Tibial nerve (tissue), 4 donors: ENCODE measurements around the gene WSB1. TPM values are rescaled to one million over a fixed set of nuclear protein-coding genes. Genes with fewer than 3 reads are reported as not detected.

Experiments used
- DNase-seq, 2 donors: peaks; one replicate each; pipeline ENCODE4 v3.0.0-alpha.2; 2019; ENCODE audit warnings: low spot score in 2 of 2
- H3K27ac ChIP-seq, 4 donors: fragments of 200-600 bp; sonication (generic) in 3 of 4; one replicate each; pipeline ENCODE4 v1.5.1; 2017 to 2019; ENCODE audit warnings: mild to moderate bottlenecking in 1 of 4
- H3K27me3 ChIP-seq, 2 donors: fragments of 200-600 bp; sonication (generic) in 1 of 2; one replicate each; pipeline versions ENCODE4 v1.5.1 to v1.6.0; 2017 to 2019
- H3K36me3 ChIP-seq, 3 donors: fragments of 200-600 bp; sonication (generic); one replicate each; pipeline ENCODE4 v1.5.1; 2018 to 2019
- H3K4me1 ChIP-seq, 4 donors: fragments of 200-600 bp; sonication (generic) in 3 of 4; one replicate each; pipeline ENCODE4 v1.5.1; 2017 to 2019
- H3K4me3 ChIP-seq, 4 donors: fragments of 200-600 bp; sonication (generic) in 3 of 4; one replicate each; pipeline ENCODE4 v1.5.1; 2017 to 2019; ENCODE audit warnings: mild to moderate bottlenecking in 1 of 4, moderate library complexity in 1 of 4
- H3K9me3 ChIP-seq, 4 donors: fragments of 200-600 bp; sonication (generic) in 3 of 4; one replicate each; pipeline ENCODE4 v1.5.1; 2017 to 2019
- EP300 ChIP-seq, 2 donors: sonication (generic); formaldehyde crosslinking; IDR thresholded peaks; one replicate each; pipeline ENCODE4 v1.6.1; 2017; ENCODE audit warnings: antibody characterized with exemption in 2 of 2, mild to moderate bottlenecking in 1 of 2
- POLR2A ChIP-seq, 2 donors: fragments of 450-650 bp; IDR thresholded peaks; one replicate each; pipeline ENCODE4 v1.6.1; 2017; ENCODE audit warnings: antibody characterized with exemption in 2 of 2, mild to moderate bottlenecking in 2 of 2, moderate library complexity in 2 of 2
- WGBS, 2 donors: methylation state at CpG; one replicate each; pipeline ENCODE4 v1.1.5; 2018; 5-methylcytosine and 5-hydroxymethylcytosine counted together
- total RNA-seq, 4 donors: library from RNA; depleted of rRNA; stranded (reverse); fragments of >200 nt; gene quantifications; one replicate each; pipeline ENCODE4 v1.1.0, GENCODE V29; 2016
- TF ChIP-seq, protein P1 (sequence below), 5 experiments: fragments of 200-600 bp in 3 of 5; fragments of 450-650 bp in 2 of 5; sonication (generic) in 3 of 5; IDR thresholded peaks; one replicate each; pipeline ENCODE4 v1.5.1; 2016 to 2019; ENCODE audit warnings: antibody characterized with exemption in 5 of 5, mild to moderate bottlenecking in 3 of 5, moderate library complexity in 2 of 5

The WSB1 gene
- total RNA-seq, 4 donors from 2014 or later, result 201 to 225 (median 213) TPM

DNA sequence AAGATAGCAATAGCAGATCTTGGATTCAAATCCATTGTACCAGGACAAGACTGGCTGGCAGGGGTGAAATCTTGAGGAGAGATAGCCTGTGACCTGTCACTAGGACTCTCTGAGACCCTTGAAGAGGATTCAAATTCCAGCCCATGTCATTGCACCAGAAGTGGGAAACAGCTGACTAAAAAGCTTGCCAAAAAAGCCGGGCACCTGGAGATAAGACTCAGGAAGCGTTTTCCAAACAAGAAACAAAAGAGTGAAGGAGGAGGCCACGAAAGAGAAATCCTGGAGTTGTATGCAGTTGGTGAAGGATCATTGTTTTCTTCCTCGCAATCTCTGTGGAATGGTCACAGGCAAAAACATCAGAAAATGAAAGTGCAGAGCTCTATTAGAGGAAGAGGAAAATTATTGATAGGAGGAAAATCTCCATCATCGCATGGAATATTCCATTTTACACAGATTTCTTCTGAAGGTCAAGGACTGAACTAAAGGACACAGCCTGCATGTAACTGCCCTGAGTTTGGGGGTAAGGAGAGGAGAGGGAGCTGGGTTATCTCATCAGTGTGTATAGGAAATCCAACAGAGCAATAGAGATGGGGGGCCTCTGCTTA lies 9.0 kb upstream of the WSB1 start:
- Histone ChIP-seq H3K4me1 (peaks cover 0 to 19% (median 3%) of the 10 kb centered on the region in 4 donors), H3K36me3 (no peaks in the 10 kb centered on the region), H3K27me3 (no peaks in the 10 kb centered on the region), H3K4me3 (no peak overlapping the region), H3K9me3 (no peaks in the 10 kb centered on the region), H3K27ac (no peak overlapping the region)
- 55 to 69% methylated on average over 5 of the region's 5 CpGs for WGBS, 2 donors
- TF ChIP-seq EP300 (IDR thresholded peaks at IDR 0.05) (no peak), POLR2A (IDR thresholded peaks at IDR 0.05) (no peak)
- TF ChIP-seq, protein P1, sequence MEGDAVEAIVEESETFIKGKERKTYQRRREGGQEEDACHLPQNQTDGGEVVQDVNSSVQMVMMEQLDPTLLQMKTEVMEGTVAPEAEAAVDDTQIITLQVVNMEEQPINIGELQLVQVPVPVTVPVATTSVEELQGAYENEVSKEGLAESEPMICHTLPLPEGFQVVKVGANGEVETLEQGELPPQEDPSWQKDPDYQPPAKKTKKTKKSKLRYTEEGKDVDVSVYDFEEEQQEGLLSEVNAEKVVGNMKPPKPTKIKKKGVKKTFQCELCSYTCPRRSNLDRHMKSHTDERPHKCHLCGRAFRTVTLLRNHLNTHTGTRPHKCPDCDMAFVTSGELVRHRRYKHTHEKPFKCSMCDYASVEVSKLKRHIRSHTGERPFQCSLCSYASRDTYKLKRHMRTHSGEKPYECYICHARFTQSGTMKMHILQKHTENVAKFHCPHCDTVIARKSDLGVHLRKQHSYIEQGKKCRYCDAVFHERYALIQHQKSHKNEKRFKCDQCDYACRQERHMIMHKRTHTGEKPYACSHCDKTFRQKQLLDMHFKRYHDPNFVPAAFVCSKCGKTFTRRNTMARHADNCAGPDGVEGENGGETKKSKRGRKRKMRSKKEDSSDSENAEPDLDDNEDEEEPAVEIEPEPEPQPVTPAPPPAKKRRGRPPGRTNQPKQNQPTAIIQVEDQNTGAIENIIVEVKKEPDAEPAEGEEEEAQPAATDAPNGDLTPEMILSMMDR (IDR thresholded peaks at IDR 0.05), result no peak
- DNase-seq, result no peak

DNA sequence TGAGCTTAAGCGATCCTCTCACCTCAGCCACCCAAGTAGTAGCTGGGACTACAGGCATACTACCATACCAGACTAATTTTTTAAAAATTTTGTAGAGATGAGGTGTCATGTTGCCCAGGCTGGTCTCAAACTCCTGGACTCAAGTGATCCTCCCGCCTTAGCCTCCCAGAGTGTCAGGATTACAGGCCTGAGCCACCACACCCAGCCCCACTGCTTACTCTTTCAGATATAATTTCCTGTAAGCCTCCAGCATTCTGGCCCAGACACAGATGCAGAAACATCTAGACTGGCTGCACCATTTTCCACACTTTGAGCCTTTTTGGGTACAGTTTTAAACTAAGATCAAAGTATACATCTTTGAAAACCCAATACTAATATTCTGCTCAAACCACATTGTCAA lies 8.4 kb upstream of the WSB1 start:
- 88 to 97% methylated on average over 2 of the region's 2 CpGs for WGBS, 2 donors
- Histone ChIP-seq H3K4me3 (no peak overlapping the region), H3K9me3 (no peaks in the 10 kb centered on the region), H3K27me3 (no peaks in the 10 kb centered on the region), H3K27ac (no peak overlapping the region), H3K36me3 (no peaks in the 10 kb centered on the region), H3K4me1 (peaks cover 0 to 19% (median 3%) of the 10 kb centered on the region in 4 donors)
- TF ChIP-seq, protein P1 (IDR thresholded peaks at IDR 0.05), result no peak
- no peak for DNase-seq

DNA sequence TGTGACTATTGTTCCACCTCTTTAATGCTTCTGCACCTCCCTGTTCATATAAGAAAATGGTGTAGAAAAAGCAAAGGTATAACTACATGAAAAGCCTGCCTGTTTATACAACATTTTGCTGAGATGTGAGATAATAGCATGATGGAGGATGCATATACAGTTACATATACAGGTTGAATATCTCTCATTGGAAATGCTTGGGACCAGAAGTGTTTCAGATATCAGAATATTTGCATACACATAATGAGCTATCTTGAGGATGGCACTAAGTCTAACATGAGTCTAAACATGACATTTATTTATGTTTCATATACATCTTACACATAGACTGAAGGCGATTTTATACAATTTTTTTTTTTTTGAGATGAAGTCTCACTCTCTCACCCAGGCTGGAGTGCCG lies 5.7 kb upstream of the WSB1 start:
- DNase-seq, result no peak
- Histone ChIP-seq H3K9me3 (no peaks in the 10 kb centered on the region), H3K36me3 (no peaks in the 10 kb centered on the region), H3K4me1 (peaks cover 0 to 5% (median under 1%) of the 10 kb centered on the region in 4 donors), H3K27me3 (no peaks in the 10 kb centered on the region), H3K4me3 (no peak overlapping the region), H3K27ac (no peak overlapping the region)
- 83 to 92% methylated on average over 2 of the region's 2 CpGs for WGBS, 2 donors
- TF ChIP-seq, protein P1 (IDR thresholded peaks at IDR 0.05), result no peak
- TF ChIP-seq POLR2A (IDR thresholded peaks at IDR 0.05), result no peak
- no peak for TF ChIP-seq EP300 (IDR thresholded peaks at IDR 0.05)

DNA sequence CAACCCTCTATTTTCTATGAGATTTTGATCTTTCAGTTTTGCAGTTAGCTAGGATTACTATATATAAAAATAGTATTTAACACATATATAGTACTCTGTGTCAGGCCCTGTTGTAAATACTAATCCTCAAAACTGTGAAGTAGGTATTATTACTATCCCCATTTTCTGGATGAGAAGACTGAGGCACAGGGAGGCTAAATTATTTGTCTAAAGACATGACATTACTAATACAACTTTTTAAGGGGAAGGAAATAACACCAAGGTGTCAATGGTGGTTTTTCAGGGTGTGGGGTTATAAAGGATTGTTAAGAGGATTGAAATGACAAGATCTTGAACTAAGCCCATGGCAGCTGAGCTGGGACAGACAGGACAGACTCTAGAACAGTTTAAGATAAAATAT lies 4.1 kb upstream of the WSB1 start:
- no peak for DNase-seq
- Histone ChIP-seq H3K27ac (no peak overlapping the region), H3K27me3 (no peaks in the 10 kb centered on the region), H3K36me3 (no peaks in the 10 kb centered on the region), H3K4me1 (peaks cover 0 to 10% (median 5%) of the 10 kb centered on the region in 4 donors), H3K9me3 (no peaks in the 10 kb centered on the region), H3K4me3 (no peak overlapping the region)
- TF ChIP-seq, protein P1 (IDR thresholded peaks at IDR 0.05), result no peak
- TF ChIP-seq POLR2A (IDR thresholded peaks at IDR 0.05) (no peak), EP300 (IDR thresholded peaks at IDR 0.05) (no peak)

DNA sequence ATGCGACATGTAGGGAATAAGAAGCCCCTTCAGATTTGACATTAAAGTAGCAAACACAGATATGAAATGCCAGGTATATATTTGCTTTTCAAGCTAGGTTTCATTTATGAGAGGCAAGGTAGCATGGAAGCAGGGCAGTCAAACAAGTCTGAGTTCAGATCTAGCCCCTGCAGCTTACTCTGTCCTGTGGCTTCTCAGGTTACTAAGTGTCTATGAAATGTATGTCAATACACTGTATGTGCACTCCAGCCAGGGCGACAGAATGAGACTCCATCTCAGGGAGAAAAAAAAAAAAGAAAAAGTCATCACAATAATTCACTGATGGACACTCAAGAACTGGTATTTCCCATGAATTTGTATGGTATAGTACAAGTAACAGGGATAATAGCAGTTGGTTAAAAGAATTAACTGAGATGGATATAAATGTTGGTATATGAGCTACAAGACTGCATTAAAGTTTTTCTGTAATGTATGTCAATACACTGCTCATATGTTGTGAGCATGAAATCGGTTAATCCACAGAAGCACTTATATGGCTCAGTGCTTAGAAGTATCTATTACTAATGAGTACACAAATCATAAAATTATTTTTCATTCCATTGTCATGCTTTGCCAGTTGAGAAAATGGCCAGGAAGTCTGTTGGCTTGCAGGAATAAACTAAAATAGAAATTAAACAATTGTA lies 2.9 kb upstream of the WSB1 start:
- 84% methylated on average over 3 of the region's 3 CpGs for WGBS, 2 donors

More for the DNA sequence above, 2.9 kb upstream of the WSB1 start:
- no peaks in the 10 kb centered on the region for H3K36me3 ChIP-seq
- TF ChIP-seq POLR2A (IDR thresholded peaks at IDR 0.05) (no peak), EP300 (IDR thresholded peaks at IDR 0.05) (no peak)
- TF ChIP-seq, protein P1 (IDR thresholded peaks at IDR 0.05), result no peak
- peaks cover 0 to 8% (median 5%) of the 10 kb centered on the region in 4 donors for H3K4me1 ChIP-seq
- no peak overlapping the region for H3K27ac ChIP-seq
- no peak overlapping the region for H3K4me3 ChIP-seq
- no peaks in the 10 kb centered on the region for H3K9me3 ChIP-seq
- no peaks in the 10 kb centered on the region for H3K27me3 ChIP-seq
- DNase-seq, result no peak
